Osteocyte (in vitro differentiated cells): Measurements from ENCODE around the gene HAX1. TPM values are rescaled to one million over a fixed set of nuclear protein-coding genes. Genes with fewer than 3 reads are reported as not detected.
"Not testable (repeated sequence)": the region's sequence is repeated elsewhere in the genome, so short reads cannot be mapped to it uniquely, and the experiment has no call there.

ENCODE experiments used
- DNase-seq: peaks from one replicate; pipeline ENCODE4 v3.0.0; 2021; ENCODE audit warnings: mixed read lengths; ENCODE audit not compliant: unreplicated experiment; ENCODE audit errors: extremely low spot score
- H3K27ac Mint-ChIP-seq: one replicate; pipeline ENCODE4 v1.8.0; 2021; ENCODE audit warnings: mild to moderate bottlenecking, mixed read lengths; ENCODE audit not compliant: unreplicated experiment
- H3K27me3 Mint-ChIP-seq: one replicate; pipeline ENCODE4 v1.8.0; 2021; ENCODE audit warnings: mixed read lengths; ENCODE audit not compliant: unreplicated experiment
- H3K36me3 Mint-ChIP-seq: one replicate; pipeline ENCODE4 v1.8.0; 2021; ENCODE audit warnings: mixed read lengths; ENCODE audit not compliant: unreplicated experiment
- H3K4me1 Mint-ChIP-seq: one replicate; pipeline ENCODE4 v1.8.0; 2021; ENCODE audit warnings: mixed read lengths; ENCODE audit not compliant: unreplicated experiment
- H3K4me3 Mint-ChIP-seq: one replicate; pipeline ENCODE4 v1.8.0; 2021; ENCODE audit warnings: mild to moderate bottlenecking, moderate library complexity, mixed read lengths; ENCODE audit not compliant: unreplicated experiment
- H3K9me3 Mint-ChIP-seq: one replicate; pipeline ENCODE4 v1.8.0; 2021; ENCODE audit warnings: mixed read lengths; ENCODE audit not compliant: unreplicated experiment
- total RNA-seq: library from RNA; stranded (reverse); gene quantifications from 2 replicates; pipeline ENCODE4 v1.2.1, GENCODE V29; 2021
- TF ChIP-seq, protein P1 (sequence below): fragments of 200-600 bp; sonication (generic); IDR thresholded peaks from 2 replicates; pipeline ENCODE4 v1.5.0; 2021; ENCODE audit warnings: antibody characterized with exemption, mild to moderate bottlenecking, moderate library complexity

The HAX1 gene
- total RNA-seq, 1 donor from 2014 or later: 99.9 TPM

DNA sequence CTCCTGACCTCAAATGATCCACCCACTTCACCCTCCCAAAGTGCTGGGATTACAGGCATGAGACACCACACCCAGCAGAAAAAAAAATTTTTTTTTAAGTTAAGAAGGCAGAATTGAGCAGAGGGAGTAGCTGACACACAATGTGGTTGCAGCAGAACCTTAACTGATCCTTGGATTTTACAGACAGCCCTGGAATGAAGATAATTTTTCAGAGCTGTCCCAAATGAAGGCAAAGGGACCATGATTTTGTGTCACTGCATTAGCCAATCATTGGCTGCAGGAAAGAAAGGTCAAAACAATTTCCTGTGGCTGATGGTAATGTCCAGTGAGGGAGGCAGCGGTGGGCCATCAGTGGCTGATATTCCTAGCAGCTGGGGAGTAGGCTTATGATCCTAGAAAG, 29.2 kb downstream of the HAX1 start:
- TF ChIP-seq, protein P1, sequence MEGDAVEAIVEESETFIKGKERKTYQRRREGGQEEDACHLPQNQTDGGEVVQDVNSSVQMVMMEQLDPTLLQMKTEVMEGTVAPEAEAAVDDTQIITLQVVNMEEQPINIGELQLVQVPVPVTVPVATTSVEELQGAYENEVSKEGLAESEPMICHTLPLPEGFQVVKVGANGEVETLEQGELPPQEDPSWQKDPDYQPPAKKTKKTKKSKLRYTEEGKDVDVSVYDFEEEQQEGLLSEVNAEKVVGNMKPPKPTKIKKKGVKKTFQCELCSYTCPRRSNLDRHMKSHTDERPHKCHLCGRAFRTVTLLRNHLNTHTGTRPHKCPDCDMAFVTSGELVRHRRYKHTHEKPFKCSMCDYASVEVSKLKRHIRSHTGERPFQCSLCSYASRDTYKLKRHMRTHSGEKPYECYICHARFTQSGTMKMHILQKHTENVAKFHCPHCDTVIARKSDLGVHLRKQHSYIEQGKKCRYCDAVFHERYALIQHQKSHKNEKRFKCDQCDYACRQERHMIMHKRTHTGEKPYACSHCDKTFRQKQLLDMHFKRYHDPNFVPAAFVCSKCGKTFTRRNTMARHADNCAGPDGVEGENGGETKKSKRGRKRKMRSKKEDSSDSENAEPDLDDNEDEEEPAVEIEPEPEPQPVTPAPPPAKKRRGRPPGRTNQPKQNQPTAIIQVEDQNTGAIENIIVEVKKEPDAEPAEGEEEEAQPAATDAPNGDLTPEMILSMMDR: no peak
- Mint-ChIP-seq H3K36me3 (no peaks in the 10 kb centered on the region), H3K27me3 (peaks cover 18% of the 10 kb centered on the region), H3K9me3 (peaks cover 9% of the 10 kb centered on the region), H3K27ac (no peak overlapping the region), H3K4me1 (no peaks in the 10 kb centered on the region), H3K4me3 (no peak overlapping the region)
- no peak for DNase-seq

DNA sequence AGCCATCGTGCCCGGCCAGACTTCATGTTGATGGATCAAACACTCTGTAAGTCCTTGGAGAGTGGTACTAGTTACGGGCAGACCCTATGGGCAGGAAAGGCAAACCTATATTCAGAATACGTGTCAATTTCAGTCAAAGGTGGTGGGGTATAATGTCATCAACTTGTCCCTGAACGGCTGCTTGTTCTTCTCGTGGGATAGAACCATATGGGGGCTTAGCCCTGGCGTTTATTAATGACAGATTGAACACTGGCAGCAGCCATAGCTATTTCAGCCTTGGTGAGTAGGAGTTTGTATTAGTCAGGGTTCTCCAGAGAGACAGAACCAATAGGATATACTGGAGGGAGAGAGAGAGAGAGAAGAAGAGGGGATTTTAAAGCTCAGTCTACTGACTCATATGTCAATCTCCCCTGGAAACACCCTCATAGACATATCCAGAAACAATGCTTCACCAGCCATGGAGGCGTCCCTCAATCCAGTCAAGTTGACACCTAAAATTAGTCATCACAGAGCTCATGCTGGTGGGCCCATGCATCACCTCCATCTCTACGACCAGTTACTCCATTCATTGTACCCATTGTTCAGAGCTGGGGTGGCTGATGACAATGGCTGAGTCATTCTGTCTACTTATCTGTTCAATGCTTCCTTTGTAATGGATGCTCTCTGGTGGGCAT, 32.4 kb downstream of the HAX1 start:
- no peak for DNase-seq
- H3K27ac Mint-ChIP-seq: no peak overlapping the region
- no peaks in the 10 kb centered on the region for H3K4me1 Mint-ChIP-seq

DNA sequence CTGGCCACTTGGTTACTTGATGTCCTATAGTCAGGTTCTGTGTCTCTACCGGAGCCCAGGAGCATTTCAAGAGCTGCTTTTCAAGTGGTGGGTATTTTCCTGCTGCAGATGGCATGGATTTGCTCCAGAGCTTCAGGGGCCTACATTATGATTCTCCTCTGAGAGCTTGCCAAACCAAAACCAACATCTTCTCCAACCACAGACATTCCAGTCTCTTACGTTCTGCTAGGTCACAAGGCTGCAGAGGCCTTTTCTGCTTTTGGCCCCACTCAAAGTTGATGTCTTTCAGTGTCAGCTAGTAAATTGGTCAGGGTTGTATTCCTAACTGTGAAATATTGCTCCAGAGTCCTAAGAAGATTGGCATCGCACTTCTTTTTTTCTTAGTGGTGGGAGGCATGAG, 33.7 kb downstream of the HAX1 start:
- Mint-ChIP-seq H3K4me3 (no peak overlapping the region), H3K27me3 (peaks cover 12% of the 10 kb centered on the region), H3K4me1 (no peaks in the 10 kb centered on the region), H3K27ac (no peak overlapping the region), H3K9me3 (no peaks in the 10 kb centered on the region), H3K36me3 (no peaks in the 10 kb centered on the region)
- no peak for DNase-seq
- TF ChIP-seq, protein P1: no peak

More for the DNA sequence above, 32.4 kb downstream of the HAX1 start:
- H3K36me3 Mint-ChIP-seq: no peaks in the 10 kb centered on the region
- TF ChIP-seq, protein P1: no peak
- H3K9me3 Mint-ChIP-seq: no peaks in the 10 kb centered on the region
- no peak overlapping the region for H3K4me3 Mint-ChIP-seq
- H3K27me3 Mint-ChIP-seq: peaks cover 18% of the 10 kb centered on the region

DNA sequence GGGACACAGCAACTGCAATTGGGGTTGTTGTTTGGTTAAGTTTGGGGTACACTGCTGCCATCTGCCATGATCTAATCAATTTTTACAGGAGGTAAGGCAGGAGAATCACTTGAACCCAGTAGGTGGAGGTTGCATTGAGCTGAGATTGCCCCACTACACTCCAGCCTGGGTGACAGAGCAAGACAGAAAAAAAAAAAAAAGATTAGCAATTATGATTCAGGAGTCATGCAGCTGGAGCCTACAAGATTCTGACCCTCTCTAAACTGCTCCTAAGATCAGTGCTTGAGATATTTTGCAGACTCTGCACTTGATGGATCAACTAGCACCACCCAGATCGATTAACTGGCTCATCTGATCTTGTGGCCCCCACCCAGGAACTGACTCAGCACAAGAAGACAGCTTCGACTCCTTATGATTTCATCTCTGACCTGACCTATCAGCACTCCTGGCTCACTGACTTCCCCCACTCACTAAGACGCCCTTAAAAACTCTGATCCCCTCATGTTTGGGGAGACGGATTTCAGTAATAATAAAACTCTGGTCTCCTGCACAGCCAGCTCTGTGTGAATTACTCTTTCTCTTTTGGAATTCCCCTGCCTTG, 35.3 kb downstream of the HAX1 start:
- H3K9me3 Mint-ChIP-seq, H3K36me3 Mint-ChIP-seq: not testable (repeated sequence)
- H3K27me3 Mint-ChIP-seq: peaks cover 19% of the 10 kb centered on the region

DNA sequence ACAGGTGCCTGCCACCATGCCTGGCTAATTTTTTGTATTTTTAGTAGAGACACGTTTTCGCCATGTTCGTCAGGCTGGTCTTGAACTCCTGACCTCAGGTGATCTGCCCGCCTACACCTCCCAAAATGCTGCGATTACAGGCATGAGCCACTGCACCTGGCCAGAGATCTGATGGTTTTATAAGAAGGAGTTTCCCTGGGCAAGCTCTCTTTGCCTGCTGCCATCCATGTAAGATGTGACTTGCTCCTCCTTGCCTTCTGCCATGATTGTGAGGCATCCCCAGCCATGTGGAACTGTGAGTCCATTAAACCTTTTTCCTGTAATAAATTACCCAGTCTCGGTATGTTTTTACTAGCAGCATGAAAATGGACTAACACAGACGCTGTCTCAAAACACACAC, 36.7 kb downstream of the HAX1 start:
- H3K36me3 Mint-ChIP-seq, DNase-seq, H3K9me3 Mint-ChIP-seq, H3K4me3 Mint-ChIP-seq, H3K4me1 Mint-ChIP-seq, H3K27ac Mint-ChIP-seq: not testable (repeated sequence)
- peaks cover 22% of the 10 kb centered on the region for H3K27me3 Mint-ChIP-seq

More for the DNA sequence above, 35.3 kb downstream of the HAX1 start:
- H3K4me3 Mint-ChIP-seq, DNase-seq, H3K27ac Mint-ChIP-seq, H3K4me1 Mint-ChIP-seq: not testable (repeated sequence)

DNA sequence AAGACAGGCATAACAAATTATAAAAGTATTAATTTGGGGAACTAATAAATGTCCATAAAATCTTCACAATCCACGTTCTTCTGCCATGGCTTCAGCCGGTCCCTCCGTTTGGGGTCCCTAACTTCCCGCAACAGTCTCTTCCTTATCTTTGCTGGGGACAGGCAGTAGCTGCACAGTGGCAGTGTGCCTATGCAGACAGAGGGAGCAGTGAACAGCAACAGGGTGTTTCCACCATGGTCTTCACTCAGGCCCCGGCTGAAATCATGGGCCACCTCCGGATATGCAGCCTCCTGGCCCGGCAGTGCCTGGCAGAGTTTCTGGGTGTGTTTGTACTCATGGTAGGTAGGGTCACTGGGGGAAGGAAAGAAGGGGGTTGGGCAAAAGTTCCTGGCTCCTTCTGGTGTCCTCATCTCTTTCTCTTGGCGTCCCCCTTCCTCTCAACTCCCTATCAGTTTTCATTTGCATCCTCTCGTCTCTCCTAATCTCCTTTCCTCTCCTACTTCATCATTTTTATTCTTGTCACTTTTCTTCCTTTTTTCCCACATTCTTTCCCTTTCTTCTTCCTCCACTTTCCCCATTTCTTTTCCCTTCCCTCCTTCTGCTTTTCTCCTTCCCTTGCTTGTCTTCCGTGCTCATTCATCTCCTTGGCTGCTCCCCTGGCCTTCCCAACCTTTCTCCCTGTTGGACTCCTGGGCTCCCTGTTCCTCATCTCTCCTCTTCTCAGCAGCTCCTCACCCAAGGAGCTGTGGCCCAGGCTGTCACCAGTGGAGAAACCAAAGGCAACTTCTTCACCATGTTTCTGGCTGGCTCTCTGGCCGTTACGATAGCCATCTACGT, 40.0 kb downstream of the HAX1 start:
- H3K36me3 Mint-ChIP-seq, DNase-seq, H3K4me1 Mint-ChIP-seq, H3K9me3 Mint-ChIP-seq, H3K4me3 Mint-ChIP-seq, H3K27ac Mint-ChIP-seq: not testable (repeated sequence)
- H3K27me3 Mint-ChIP-seq: peaks cover 18% of the 10 kb centered on the region
